ENCODE results near the gene VAT1. TPM values are rescaled to one million over a fixed set of nuclear protein-coding genes. Genes with fewer than 3 reads are reported as not detected.

The VAT1 gene
- total RNA-seq, 1 experiment from 2014 or later, result 144 TPM

DNA sequence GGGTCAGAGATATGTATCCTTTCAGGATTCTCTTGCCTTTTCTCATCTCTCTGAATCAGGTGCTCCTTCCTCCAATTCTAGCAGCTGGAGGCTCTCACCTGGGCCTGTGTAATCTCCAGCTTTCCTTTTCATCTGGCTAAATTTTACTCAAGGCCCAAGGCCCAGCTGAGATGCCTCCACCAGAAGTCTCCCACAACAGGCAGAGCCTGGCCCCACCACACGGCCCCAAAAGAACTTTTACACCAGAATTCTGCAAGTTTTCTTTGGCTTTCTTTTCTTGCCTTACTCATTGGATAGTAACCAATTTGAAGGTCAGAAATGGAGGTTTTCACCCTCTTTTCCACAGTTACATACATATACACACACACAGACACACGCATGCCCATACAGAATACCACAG is 17.5 kb upstream of the VAT1 start:
- Histone ChIP-seq H3K4me1 (replicated peaks) (no peaks in the 10 kb centered on the region), H3K36me3 (peaks cover 8% of the 10 kb centered on the region; the same call in 1 of the 2 replicates), H3K9me3 (replicated peaks) (no peaks in the 10 kb centered on the region), H3K27me3 (replicated peaks) (no peaks in the 10 kb centered on the region), H3K27ac (no peak overlapping the region), H3K4me3 (no peak overlapping the region)
- DNase-seq (ENCODE audit: low read depth in 1 of 2, low spot score in 2 of 2), result no peak

DNA sequence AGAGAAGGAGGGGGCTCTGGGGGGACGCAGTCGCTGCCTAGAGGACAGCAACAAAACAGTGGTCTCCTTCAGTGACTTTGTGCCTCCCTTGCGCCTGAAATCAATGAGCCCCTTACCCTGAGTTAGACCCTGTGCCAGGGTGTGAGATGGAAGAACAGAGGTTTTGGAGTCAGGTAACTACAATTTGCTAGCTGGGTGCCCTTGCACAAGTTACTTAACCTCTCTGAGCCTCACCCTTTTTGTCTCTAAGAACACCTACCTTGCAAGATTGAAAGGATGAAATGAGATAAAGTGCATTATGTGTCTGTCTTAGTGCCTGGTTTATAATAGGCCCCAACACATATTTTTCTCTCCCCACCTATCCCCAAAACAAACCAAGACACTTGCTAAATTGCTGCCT is 12.7 kb upstream of the VAT1 start:
- no peak for DNase-seq (ENCODE audit: low read depth in 1 of 2, low spot score in 2 of 2)
- no peak overlapping the region for H3K4me3 ChIP-seq
- no peaks in the 10 kb centered on the region for H3K27me3 ChIP-seq (replicated peaks)
- no peaks in the 10 kb centered on the region for H3K36me3 ChIP-seq
- H3K9me3 ChIP-seq (replicated peaks), result no peaks in the 10 kb centered on the region
- no peak overlapping the region for H3K27ac ChIP-seq
- no peaks in the 10 kb centered on the region for H3K4me1 ChIP-seq (replicated peaks)

DNA sequence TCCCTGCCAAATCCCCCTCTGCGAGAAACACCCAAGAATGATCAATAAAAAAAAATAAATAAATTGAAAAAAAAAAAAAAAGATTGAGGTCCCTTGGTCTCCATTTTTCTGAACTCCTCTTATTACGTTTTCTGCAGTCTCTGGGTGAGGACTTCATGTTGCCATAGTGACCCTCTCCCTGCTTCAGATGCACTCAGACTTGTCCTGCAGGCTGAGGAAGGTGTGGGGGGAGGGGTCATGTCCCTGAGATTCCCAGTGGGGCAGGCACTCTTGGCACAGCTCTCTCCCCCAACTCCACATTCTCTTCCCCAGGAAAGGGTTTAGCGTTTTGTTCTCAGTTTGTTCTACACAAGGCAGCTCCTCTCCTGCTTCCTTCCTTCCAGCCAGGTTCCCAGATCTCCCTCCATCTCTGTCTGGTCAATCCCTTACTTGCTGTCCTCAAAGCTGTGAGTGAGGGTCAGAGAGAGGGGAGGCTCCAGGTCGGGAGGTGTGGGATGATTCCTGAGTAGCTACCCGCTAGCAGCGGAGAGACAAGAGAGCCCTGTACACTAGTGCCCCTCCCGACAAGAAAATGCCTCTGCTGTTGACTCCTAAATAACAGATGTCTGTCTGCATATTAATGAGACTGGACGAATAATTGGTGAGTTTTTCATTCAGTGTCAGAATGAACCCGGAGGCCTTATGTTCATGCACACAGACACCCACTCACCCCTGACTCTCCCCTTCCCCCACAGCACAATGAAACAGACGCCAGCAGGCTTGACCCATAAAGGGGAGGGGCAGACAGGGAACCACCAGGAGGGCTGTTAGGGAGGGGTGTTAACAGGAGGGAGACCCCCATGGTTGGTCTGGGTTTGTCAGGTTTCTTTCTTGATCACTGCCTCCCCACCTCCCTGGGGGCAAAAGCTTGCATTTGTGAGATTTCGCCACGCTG is 12.0 kb upstream of the VAT1 start:
- DNase-seq (ENCODE audit: low read depth in 1 of 2, low spot score in 2 of 2), result no peak
- no peak overlapping the region for H3K27ac ChIP-seq
- H3K4me1 ChIP-seq (replicated peaks), result no peaks in the 10 kb centered on the region
- no peaks in the 10 kb centered on the region for H3K27me3 ChIP-seq (replicated peaks)
- H3K36me3 ChIP-seq, result no peaks in the 10 kb centered on the region
- H3K9me3 ChIP-seq (replicated peaks), result no peaks in the 10 kb centered on the region
- H3K4me3 ChIP-seq, result no peak overlapping the region

DNA sequence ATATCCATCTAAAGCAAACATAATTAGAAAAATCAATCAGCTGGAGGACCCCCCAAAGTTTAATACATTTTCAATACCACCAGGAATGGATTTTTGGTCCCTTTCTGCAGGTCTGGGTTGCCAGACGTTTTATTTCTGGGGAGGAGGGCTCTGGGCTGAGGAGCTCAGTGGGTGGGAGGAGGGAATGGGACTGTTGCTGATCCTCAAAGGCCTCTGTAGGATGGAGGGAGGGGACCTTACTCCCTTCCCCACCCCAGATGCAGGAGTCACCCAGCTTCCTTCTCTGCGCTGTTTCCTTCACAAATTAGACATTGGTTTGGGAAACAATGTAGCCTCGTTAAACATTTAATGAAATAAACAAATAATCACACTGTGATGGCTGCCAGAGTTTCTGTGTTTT is 9.5 kb upstream of the VAT1 start:
- Histone ChIP-seq H3K36me3 (no peaks in the 10 kb centered on the region), H3K27me3 (replicated peaks) (no peaks in the 10 kb centered on the region)

DNA sequence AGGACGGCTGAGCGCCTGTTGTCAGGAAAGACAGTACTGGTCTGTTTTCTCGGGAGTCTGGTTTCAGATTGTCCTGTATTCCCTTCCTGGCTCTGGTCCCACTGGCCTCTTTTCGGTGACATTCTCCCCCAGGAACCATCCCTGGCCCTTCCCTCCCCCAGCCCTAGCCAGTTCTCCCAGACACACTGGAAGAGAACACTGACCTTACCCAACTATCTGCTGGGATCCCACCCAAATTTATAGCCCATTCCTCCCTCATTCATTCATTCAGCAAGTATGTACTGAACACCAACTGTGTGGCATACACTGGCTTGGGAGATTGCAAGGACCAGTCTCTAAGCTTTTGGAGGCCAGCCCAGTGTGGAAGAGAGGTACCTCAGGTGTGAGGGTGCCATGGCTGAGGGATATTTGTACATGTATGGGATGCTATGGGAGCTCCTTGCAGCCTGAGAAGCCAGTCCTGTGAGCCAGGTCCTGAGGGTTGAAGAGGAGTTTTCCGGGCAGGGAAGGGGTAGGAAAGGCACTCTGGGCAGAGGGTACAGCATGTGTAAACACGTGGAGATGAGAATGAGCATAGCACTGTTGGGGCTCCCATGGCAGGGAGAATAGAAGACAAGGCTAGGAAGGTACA is 8.1 kb upstream of the VAT1 start:
- DNase-seq (ENCODE audit: low read depth in 1 of 2, low spot score in 2 of 2), result no peak
- H3K9me3 ChIP-seq (replicated peaks), result no peaks in the 10 kb centered on the region
- H3K27ac ChIP-seq, result no peak overlapping the region
- no peaks in the 10 kb centered on the region for H3K27me3 ChIP-seq (replicated peaks)
- no peaks in the 10 kb centered on the region for H3K36me3 ChIP-seq
- H3K4me3 ChIP-seq, result no peak overlapping the region
- no peaks in the 10 kb centered on the region for H3K4me1 ChIP-seq (replicated peaks)

More for the DNA sequence above, 9.5 kb upstream of the VAT1 start:
- no peak overlapping the region for H3K4me3 ChIP-seq
- H3K9me3 ChIP-seq (replicated peaks), result no peaks in the 10 kb centered on the region
- H3K4me1 ChIP-seq (replicated peaks), result no peaks in the 10 kb centered on the region
- no peak overlapping the region for H3K27ac ChIP-seq
- no peak for DNase-seq (ENCODE audit: low read depth in 1 of 2, low spot score in 2 of 2)

DNA sequence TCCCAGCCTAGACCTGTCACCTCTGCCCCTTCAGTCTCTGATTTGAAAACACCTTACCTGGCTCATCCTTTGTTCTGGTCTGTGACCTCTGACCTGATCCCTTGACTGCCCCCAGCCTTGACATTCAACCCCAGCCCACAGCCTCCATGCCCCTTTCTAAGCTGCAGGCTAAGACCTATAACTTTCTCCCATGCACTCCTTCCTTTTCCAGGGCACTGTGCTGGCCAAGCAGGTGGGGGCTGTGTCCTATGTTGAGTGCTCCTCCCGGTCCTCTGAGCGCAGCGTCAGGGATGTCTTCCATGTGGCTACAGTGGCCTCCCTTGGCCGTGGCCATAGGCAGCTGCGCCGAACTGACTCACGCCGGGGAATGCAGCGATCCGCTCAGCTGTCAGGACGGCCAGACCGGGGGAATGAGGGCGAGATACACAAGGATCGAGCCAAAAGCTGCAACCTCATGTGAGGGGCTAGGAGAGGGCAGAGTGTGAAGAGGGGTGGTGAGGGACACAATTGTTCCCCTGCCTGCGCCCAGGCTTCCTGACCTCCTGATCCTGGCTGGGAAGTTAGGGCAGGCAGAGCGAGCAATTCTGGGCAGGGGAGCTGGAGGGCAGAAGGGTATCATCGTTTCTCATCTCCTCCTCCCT is 6.2 kb upstream of the VAT1 start:
- Histone ChIP-seq H3K27ac (no peak overlapping the region), H3K9me3 (replicated peaks) (no peaks in the 10 kb centered on the region)
- DNase-seq (ENCODE audit: low read depth in 1 of 2, low spot score in 2 of 2), result no peak

DNA sequence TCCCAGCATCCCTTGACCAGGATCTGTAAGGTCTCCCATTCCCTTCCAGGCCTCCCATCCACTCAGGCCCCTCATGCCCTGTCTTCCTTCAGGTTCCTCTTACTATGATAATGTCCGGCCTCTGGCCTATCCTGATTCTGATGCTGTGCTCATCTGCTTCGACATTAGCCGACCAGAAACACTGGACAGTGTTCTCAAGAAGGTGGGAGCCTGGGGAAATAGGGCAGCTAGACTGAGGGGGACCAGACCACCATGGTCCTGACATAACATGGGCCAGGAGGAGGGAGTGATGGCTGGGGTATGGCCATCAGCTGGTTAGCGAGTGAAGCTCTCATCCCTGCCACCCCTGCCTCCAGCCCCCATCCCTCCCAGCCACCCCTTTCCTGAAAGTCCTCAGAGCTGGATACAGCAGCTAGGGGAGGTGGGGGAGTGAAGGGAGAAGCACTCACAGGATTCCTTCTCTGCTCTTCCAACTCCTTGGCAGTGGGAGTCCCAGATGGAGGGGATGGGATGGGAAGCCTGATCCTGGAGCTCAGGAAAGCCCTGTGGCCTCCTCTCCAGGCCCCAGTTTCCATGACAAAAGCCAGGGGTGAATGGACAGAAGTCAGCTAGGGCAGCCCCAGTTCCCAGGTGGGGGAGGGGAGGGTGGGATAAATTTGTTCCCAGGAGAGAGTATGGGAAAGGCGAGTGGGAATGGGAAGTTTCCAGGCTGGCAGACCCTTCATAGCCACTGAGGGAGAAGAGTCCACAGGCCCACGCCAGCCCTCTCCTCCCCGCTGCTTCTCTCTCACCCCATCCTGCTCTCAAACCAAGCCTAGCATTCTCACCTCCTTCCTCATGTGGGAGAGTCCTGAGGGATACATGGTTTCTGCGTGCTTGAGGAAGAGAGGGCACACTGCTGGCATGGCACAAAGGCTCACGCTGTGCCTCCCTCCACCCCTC is 5.2 kb upstream of the VAT1 start:
- Histone ChIP-seq H3K36me3 (peaks cover 1% of the 10 kb centered on the region), H3K27ac (no peak overlapping the region), H3K9me3 (replicated peaks) (no peaks in the 10 kb centered on the region), H3K4me1 (replicated peaks) (peaks cover 11% of the 10 kb centered on the region), H3K27me3 (replicated peaks) (peaks cover 4% of the 10 kb centered on the region; the same call in 1 of the 2 replicates), H3K4me3 (no peak overlapping the region)
- no peak for DNase-seq (ENCODE audit: low read depth in 1 of 2, low spot score in 2 of 2)

More for the DNA sequence above, 6.2 kb upstream of the VAT1 start:
- Histone ChIP-seq H3K4me1 (replicated peaks) (peaks cover 8% of the 10 kb centered on the region), H3K4me3 (no peak overlapping the region), H3K36me3 (no peaks in the 10 kb centered on the region), H3K27me3 (replicated peaks) (peaks cover 4% of the 10 kb centered on the region; the same call in 1 of the 2 replicates)

DNA sequence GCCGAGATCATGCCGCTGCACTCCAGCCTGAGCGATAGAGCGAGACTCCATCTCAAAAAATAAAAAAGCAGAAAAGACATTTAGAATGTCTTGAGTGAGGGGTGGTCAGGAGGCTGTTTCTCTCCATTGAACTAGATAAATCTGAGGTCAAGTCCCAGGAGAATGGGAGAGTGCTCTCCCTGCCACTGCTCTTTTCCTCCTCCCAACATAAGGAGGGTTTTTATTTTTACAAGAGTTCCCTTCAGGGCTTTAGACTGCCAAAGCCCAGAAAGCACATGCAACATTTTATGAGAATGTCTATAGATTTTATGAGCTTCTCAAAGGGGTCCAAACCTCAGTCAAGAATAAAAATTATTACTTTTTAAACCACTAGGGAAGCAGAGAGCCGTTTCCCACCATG is 4.4 kb upstream of the VAT1 start:
- Histone ChIP-seq H3K36me3 (peaks cover 9% of the 10 kb centered on the region), H3K27ac (no peak overlapping the region), H3K9me3 (replicated peaks) (no peaks in the 10 kb centered on the region), H3K4me1 (replicated peaks) (peaks cover 18% of the 10 kb centered on the region), H3K27me3 (replicated peaks) (peaks cover 4% of the 10 kb centered on the region; the same call in 1 of the 2 replicates), H3K4me3 (no peak overlapping the region)
- DNase-seq (ENCODE audit: low read depth in 1 of 2, low spot score in 2 of 2), result no peak

DNA sequence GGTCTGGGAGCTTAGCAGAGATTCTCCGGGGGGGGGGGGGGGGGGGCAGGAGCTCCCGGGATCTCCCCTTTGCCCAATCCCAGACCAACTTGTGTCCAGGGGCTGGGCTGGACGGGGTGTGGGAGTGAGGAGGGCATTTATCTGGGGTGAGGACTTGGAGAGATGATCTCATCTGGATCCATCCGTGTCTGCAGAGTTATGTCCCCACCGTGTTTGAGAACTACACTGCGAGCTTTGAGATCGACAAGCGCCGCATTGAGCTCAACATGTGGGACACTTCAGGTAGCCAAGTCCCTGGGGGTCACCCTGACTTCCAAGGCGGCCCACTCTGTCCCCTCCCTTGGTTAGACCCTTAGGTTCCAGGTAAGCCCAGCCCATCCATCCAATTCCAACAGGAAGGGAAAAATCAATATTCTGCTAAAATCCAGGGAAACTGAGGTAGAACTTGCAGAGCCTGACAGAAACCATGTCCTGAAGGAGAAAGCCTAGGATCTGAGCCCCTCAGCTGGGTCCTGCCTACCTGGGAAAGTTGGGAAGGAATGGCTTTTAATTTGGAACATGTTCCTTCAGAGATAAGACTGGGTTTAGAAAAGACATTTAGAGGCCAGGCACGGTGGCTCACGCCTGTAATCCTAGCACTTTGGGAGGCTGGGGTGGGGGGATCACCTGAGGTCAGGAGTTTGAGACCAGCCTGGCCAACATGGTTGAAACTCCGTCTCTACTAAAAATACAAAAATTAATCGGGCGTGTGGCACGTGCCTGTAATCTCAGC is 3.8 kb upstream of the VAT1 start:
- Histone ChIP-seq H3K27ac (no peak overlapping the region), H3K36me3 (peaks cover 9% of the 10 kb centered on the region), H3K4me1 (replicated peaks) (peaks cover 22% of the 10 kb centered on the region), H3K9me3 (replicated peaks) (no peaks in the 10 kb centered on the region), H3K4me3 (no peak overlapping the region), H3K27me3 (replicated peaks) (peaks cover 4% of the 10 kb centered on the region; the same call in 1 of the 2 replicates)
- no peak for DNase-seq (ENCODE audit: low read depth in 1 of 2, low spot score in 2 of 2)

DNA sequence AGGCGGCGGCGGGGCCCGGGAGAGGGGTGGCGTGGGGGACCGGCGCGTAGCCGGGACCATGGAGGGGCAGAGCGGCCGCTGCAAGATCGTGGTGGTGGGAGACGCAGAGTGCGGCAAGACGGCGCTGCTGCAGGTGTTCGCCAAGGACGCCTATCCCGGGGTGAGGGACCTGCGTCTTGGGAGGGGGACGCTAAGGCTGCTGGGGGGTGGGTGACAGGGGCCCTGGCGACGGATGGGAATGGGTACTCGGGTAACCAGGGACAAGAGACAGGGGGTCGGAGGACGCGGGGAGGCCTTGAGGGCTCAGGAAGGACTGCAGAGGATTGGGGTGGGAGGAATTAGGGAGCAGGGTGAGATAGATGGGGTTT is 3.1 kb upstream of the VAT1 start:
- Histone ChIP-seq H3K4me3 (no peak overlapping the region), H3K36me3 (peaks cover 9% of the 10 kb centered on the region), H3K4me1 (replicated peaks) (peaks cover 29% of the 10 kb centered on the region), H3K9me3 (replicated peaks) (no peaks in the 10 kb centered on the region), H3K27me3 (replicated peaks) (peaks cover 4% of the 10 kb centered on the region; the same call in 1 of the 2 replicates), H3K27ac (no peak overlapping the region)
- DNase-seq (ENCODE audit: low read depth in 1 of 2, low spot score in 2 of 2), result no peak

DNA sequence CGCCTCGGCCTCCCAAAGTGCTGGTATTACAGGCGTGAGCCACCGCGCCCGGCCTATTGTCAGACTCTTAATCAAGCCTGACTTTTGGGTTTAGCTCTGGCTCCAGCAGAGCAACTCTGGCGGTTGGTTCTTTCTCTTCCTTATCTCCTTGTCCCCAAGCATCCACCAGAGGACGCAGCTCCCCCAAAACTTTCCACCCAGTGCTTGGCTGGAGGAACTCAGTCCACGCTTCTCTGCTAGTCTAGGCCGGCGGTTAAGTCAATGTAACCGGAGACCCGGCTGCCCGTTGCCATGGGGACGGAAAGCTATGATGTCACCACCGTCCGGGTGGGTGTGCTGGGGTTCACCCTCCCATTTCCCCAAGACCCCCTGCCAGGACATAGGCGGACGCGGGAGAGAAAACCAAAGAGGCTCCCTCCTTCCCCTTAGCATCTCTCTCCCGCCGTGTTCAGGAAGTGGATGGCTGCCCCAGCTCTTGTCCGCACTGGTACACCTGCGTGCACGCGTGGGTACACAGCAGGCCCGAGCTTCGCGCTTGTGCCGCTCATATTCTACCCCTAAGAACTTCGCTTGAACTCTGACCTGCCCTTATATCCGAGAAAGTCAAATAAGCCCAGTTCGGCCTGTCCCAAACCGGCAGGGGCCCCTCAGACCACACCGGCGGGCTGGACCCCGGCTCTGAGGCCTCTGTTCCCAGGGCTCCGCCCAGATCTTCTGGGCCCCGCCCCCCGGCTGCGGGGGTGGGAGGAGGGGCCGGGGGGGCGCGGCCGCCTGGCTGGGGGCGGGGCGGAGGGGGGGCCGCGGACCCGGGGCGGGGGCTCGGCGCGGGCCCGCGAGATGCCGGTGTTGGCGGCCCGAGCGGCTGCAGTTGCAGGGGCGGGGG is 2.5 kb upstream of the VAT1 start, which contains the start of gene RND2:
TSS of gene RND2 (plus strand) at position 825 of the 883 bp plus-strand sequence. CDS start 117 bp downstream, outside the sequence.
- Histone ChIP-seq H3K27ac (no peak within 1 kb of the TSS), H3K9me3 (replicated peaks) (no peaks in the 10 kb centered on the region), H3K4me1 (replicated peaks) (peaks cover 35% of the 10 kb centered on the region), H3K27me3 (replicated peaks) (peaks cover 4% of the 10 kb centered on the region; the same call in 1 of the 2 replicates), H3K4me3 (peak within 1 kb of the TSS; percentile 29), H3K36me3 (peaks cover 12% of the 10 kb centered on the region)
- DNase-seq (ENCODE audit: low read depth in 1 of 2, low spot score in 2 of 2), result peak; percentile 90 to 95
